SIG-M5 (cell line): ENCODE results near the gene C11orf98.
"Not testable (repeated sequence)": the region's sequence is repeated elsewhere in the genome, so short reads cannot be mapped to it uniquely, and the experiment has no call there.

Experiments used
- DNase-seq: peaks from one replicate; lab custom pipeline; 2025; lab: John Stamatoyannopoulos, UW

Gene C11orf98

DNA sequence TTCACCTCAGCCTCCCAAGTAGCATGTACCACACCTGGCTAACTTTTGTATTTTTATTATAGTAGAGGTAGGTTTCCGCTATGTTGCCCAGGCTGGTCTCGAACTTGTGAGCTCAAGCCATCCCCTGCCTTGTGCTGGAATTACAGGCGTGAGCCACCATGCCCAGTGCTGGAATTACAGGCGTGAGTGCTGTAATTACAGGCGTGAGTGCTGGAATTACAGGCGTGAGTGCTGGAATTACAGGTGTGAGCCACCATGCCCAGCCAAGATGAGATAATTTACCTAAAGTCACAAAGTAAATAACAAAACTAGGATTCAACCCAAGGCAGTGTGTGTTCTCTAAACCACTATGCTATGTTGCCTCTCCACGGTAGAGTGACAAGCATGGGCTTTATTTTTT lies 17.5 kb upstream of the C11orf98 start:
- no peak for DNase-seq

GRCh38 chr11:62680825-62681240 lies 15.8 kb upstream of the C11orf98 start:
- no peak for DNase-seq

DNA sequence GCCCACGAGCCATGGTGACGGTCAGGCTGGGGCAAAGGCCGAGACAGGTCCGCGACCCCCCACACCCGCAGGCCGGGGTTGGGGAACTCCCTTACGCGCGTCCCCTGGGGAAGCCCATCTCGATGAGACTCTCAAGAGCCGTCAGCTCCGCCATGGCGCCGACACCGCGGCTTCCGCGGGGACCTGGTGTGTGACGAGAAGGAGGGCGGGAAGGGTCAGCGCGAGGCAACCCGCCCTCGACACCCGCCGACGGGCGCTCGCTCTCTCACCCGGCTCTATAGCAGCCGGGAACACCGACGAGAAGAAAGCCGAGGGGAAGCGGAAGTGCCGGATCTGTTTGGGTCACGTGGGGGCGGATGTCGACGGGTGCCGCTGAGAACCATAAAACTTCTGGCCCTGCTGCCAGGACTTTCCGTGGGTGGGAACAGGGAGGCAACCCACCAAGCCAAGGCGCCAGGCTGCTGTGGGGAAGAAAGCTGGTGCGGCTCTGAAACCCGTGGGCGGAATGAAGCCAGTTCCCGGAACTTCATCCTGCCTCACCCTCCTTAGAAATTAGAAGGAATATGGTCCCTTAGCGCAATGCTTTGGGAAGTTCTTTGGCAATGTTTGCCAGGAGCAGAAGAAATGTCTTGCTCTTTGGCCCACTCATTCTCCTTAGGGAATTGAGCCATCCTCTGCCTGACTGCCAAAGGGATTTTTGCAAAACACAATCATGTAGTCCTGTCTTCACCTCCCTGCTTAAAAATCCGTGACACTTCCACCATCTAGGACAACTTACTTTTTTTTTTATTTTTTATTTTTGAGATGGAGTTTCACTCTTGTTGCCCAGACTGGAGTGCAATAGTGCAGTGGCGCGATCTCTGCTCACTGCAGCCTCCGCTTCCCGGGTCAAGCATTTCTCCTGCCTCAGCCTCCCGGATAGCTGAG lies 14.0 kb upstream of the C11orf98 start, which contains the start of gene UBXN1:
TSS of gene UBXN1 (minus strand) at position 304 of the 927 bp plus-strand sequence. CDS start at position 154, 150 bp downstream.
- peak; percentile 47 for DNase-seq

GRCh38 chr11:62678433-62678769 lies 13.4 kb upstream of the C11orf98 start:
- DNase-seq = no peak

- no peak for DNase-seq
Observed at GRCh38 chr11:62677714-62678113, 12.7 kb upstream of the C11orf98 start.

- DNase-seq = no peak
Observed at GRCh38 chr11:62677156-62677555, 12.1 kb upstream of the C11orf98 start.

GRCh38 chr11:62676698-62677097 lies 11.7 kb upstream of the C11orf98 start:
- DNase-seq = no peak

DNA sequence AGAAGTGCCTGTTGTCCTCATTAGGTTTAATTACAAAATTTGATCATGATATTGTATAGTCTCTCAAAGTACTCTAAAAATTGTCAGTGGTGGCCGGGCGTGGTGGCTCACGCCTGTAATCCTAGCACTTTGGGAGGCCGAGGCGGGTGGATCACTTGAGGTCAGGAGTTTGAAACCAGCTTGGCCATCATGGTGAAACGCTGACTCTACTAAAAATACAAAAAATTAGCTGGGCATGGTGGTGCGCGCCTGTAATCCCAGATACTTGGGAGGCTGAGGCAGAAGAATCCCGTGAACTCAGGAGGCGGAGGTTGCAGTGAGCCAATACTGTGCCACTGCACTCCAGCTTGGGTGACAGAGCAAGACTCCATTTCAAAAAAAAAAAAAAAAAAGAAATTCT lies 10.4 kb upstream of the C11orf98 start:
- not testable (repeated sequence) for DNase-seq

DNA sequence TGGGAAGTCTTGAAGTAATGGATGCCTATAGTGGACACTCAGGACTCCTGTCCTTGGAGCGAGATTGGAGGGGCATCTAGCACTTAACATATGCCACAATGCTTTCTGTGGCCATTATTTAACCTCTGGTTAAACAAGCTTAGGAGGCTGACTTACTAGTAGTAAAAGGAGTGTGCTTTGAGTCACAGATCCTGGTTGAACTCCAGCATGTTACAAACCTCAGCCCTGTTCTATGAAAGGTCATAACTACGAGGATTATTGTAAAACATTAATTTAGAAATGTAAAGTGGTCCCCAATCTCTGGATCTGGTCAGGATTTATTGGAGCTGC lies 8.2 kb upstream of the C11orf98 start:
- DNase-seq = no peak

DNA sequence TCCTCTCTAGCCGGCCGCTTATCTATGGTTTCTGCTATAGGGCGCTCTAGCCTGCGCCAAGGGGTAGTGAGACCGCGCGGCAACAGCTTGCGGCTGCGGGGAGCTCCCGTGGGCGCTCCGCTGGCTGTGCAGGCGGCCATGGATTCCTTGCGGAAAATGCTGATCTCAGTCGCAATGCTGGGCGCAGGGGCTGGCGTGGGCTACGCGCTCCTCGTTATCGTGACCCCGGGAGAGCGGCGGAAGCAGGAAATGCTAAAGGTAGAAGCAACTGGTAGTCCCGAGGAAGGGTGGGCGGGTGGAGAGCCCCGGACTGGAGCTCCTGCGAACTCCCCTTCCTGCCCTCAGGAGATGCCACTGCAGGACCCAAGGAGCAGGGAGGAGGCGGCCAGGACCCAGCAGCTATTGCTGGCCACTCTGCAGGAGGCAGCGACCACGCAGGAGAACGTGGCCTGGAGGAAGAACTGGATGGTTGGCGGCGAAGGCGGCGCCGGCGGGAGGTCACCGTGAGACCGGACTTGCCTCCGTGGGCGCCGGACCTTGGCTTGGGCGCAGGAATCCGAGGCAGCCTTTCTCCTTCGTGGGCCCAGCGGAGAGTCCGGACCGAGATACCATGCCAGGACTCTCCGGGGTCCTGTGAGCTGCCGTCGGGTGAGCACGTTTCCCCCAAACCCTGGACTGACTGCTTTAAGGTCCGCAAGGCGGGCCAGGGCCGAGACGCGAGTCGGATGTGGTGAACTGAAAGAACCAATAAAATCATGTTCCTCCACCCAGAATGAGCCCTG lies 6.8 kb upstream of the C11orf98 start, which contains the start of the genes LBHD1 and UQCC3:
TSS of gene LBHD1 (minus strand) at position 660 of the 782 bp plus-strand sequence. CDS start 2,236 bp downstream, outside the sequence.
TSS of gene UQCC3 (plus strand) at position 66 of the 782 bp plus-strand sequence. CDS start at position 139, 73 bp downstream.
- peak; percentile 91 for DNase-seq

DNA sequence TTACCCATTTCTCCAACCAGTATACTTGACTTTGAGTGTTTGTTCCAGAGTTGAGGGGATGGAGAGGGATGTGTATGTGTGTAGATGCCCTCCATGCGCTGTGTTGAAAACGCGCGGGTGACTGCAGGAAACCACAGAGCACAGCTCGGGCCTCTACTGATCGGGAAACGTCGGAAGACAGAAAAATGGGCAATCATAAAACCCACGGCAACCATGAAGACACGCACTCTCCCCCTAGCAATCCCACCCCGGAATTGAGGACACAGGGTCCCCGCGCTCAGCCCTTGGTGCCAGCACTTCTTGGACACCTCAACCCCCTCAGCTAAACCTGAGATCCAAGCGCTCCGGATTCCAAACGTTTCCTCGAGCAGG lies 6.2 kb upstream of the C11orf98 start:
- no peak for DNase-seq

DNA sequence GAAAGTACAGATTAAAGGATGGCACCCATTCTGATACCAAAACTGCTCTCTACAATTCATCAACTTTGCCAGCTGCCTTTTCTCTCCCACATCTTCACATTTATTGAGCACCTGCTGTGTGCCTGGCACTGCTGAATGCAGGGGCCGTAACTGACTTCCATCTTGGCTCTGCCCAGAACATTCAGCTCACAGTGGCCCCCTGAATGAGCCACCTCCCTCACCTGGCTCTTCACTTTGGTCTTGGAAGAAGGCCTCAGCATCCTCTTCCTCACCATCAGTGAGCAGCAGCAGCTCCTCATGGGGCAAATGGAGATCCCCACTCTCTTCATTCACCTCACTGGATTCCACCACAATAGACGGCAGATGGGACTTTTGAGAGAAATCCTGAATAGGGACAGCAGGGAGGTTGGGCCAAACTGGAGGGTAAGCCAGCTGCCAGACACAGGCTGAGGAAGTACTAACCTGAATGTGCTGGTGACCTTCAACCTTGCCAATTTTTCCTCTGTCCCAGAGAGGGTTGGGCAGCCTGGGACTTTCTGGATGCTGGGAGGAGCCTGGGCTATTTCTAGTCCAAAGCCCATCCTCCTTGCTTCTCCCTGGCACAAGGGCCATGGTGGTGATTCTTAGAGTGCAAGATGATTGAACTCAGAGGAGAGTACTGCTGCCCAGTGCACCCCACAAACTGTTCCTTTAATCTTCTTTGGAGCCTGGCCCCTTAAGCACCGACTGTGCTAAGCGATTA lies 4.6 kb upstream of the C11orf98 start:
- DNase-seq = no peak

DNA sequence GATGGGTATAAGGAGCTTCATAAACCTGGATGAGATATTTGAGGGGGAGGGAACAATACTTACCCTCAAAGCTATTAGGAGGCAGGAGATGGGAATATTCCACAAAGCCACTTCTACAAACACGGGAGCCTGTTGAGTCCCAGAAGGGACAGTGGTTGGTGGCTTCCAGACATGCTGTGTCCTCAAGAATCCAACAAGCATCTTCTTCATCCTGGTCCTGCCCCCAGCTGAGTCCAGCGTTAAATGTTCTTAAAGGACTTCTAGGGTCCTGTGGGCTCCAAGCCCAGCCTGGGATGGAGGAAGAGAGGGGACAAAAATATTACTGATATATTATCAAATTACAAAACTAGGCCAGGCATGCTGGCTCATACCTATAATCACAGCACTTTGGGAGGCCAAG lies 2.5 kb upstream of the C11orf98 start:
- no peak for DNase-seq

DNA sequence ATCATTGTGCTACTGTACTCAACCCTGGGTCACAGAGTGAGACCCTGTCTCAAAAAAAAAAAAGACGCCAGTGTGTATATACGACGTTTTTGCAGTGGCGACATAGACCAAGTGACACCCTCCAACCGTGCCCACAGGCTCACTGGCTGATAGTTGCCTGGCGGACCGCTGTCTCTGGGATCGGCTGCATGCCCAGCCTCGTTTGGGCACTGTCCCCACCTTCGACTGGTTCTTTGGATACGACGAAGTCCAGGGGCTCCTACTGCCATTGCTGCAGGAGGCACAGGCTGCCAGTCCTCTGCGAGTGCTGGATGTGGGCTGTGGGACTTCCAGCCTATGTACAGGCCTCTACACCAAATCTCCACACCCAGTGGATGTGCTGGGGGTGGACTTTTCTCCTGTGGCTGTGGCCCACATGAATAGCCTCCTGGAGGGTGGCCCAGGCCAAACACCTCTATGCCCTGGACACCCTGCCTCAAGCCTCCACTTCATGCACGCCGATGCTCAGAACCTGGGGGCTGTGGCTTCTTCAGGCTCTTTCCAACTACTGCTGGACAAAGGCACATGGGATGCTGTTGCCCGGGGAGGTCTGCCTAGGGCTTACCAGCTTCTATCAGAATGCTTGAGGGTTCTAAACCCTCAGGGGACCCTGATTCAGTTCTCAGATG lies 1.4 kb upstream of the C11orf98 start:
- no peak for DNase-seq

GRCh38 chr11:62665599-62666258 lies 719 bp upstream of the C11orf98 start:
- DNase-seq = no peak

GRCh38 chr11:62664405-62665074 lies 470 bp downstream of the C11orf98 start:
- DNase-seq = no peak

DNA sequence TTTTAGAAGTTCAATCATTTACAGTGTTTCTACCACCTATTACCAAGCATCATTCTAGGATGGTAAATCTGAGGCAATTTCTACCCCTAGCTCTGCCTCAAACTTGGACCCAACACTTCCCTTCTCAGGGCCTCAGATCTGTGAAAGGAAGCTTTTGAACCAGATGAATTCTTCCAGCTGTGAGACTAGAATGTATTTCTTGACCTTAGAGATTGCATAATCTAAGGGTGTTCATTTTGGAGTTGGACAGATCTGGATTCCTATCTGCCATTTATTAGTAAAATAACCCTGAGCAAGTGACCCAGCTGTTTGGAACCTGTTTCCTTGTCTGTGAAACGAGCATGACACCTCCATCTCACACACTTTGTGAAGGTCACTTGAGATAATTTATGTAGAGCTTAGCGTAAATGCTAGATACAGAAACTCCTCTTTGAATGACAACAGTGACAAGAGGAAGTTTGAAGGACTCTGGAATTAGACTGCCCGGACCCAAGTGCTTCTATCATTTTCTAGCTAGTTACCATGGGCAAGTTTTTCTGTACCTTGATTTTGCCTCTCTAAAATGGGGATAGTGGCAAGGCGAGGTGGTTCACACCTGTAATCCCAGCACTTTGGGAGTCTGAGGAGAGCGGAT lies 8.1 kb downstream of the C11orf98 start:
- DNase-seq = no peak

DNA sequence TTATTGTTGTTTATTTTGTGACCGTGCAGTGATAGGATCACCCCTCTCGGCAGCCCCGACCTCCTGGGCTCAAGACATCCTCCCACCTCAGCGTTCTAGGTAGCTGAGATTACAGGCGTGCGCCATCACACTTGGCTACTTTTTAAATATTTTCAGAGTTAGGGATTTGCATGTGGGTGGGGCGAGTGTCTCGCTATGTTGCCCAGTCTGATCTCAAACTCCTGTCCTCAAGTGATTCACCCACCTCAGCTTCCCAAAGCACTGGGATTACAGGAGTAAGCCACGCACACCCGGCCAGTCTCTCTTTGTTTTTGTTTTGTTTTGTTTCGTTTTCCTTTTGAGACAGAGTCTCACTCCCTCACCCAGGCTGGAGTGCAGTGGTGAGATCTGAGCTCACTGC lies 10.7 kb downstream of the C11orf98 start:
- DNase-seq = no peak

DNA sequence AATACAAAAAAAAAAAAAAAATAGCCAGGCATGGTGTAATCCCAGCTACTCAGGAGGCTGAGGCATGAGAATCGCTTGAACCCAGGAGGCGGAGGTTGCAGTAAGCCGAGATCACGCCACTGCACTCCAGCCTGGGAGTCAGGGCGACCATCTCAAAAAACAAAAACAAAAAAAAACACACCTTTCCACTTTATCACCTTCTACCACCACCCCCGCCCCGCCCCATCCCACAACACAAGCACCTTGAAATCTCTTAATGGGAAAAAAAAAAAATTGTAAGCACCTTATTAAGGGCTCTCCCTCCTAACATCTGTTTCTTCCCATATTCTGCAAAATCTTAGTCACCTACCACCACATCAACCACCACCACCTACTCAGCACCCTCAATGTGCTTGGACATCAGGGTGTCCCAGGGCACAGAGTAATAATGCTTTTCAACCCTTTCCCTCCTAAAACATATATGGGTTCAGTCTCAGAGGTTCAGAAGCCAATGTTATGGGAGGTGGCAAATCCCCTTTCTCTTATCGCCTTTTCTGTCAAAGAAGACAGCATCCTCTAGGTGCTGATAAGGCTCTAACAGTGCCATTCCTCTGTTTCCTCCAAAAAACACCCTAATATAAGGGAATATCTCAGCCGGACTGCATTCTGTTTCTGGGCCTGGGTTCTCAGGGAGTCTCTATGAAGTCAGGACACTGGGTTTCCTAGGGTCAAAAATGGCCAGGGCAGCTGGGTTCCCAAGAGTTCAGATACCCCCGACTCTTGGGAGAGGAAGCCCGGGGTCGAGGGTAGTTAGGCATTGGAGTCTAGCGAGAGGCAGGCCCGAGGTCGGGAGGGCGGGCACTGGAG lies 12.6 kb downstream of the C11orf98 start:
- no peak for DNase-seq
